G401 (cell line): ENCODE measurements around the gene RRP12. TPM values are rescaled to one million over a fixed set of nuclear protein-coding genes. Genes with fewer than 3 reads are reported as not detected.
"Not testable (repeated sequence)": the region's sequence is repeated elsewhere in the genome, so short reads cannot be mapped to it uniquely, and the experiment has no call there.

ENCODE experiments used
- DNase-seq: peaks from one replicate; pipeline ENCODE4 v3.0.0-alpha.2; 2015; ENCODE audit warnings: low spot score
- in situ Hi-C: cut with HindIII; loops from 2 replicates; pipeline ENCODE4 v1.10.0; 2016; ENCODE audit warnings: low sequenced_read_pairs, mixed read lengths
- total RNA-seq: library from RNA; depleted of rRNA; stranded (reverse); fragments of >200 nt; shearing (Covaris generic); gene quantifications from 2 replicates; pipeline ENCODE4 v1.2.3, GENCODE V29; 2014

The RRP12 gene
- total RNA-seq, 1 experiment from 2014 or later = 35.1 TPM

DNA sequence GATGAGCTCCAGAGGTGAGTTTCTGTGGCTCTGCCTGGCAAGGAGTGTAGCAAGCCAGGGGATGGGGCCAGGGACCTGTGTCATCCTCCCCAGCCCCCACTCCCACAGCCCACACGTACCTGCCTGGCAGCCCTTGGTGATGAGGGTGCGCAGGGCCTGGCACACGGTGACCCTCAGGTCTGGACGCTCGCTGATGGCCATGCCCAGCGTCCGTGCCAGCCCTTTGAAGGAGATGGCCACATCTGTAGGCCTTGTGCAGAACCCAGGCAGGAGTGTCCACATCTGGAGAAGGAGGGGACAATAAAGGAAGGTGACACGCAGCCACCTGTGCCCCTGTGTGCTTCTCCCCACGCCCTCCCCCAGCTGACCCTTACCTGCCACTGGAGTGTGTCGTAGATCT lies 27.7 kb downstream of the RRP12 start:
- in situ Hi-C loops = no loop called here
- DNase-seq = no peak

DNA sequence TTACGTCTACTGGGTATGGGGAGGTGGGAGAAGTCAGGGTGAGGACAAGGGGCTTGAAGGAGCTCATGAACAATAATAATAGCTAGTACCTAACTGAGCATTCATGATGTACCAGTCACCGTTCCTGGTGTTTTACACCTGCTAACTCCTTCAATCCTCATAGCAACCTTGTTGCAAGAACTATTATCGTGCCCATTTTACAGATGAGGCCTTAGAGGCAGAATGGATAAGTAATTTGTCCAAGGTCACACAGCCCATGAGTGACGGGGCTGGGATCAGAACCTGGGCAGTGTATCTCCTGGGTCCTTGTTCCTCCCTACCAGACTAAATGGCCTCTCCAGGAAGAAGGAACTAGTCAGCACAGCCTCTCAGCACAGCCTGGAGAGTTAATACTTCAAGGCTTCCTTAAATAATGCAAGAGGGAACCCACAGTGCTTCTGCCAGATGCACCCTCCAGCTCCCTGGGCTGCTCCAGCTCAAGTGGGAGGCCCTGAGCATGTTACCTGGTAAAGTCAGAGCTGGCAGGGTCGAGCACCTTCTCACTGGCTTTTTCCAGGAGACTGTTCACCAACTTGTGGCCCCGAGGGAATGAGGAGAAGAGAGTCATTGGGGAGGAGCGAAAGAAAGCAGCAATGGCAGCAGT lies 28.8 kb downstream of the RRP12 start:
- in situ Hi-C loops = no loop called here
- no peak for DNase-seq

DNA sequence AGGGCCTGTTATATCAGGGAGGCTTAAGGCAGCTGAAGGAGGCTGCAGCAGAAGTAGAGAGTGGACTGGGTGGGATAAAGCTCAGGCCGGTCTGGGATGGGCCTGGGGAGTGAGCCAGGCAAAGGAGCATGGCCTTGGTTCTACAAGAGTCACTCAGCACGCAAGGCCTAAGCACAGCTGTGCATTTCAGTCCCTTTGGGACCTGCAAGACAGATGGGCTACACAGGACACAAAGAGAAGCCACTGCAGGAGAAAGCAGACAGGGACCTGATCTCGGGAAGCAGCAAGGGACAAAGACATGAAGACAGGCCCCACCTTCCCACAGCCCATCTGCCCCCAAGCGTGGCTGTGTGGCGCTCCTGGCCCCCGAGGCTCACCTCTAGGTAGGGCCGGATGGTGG lies 29.4 kb downstream of the RRP12 start:
- DNase-seq = no peak
- in situ Hi-C loops = no loop called here

DNA sequence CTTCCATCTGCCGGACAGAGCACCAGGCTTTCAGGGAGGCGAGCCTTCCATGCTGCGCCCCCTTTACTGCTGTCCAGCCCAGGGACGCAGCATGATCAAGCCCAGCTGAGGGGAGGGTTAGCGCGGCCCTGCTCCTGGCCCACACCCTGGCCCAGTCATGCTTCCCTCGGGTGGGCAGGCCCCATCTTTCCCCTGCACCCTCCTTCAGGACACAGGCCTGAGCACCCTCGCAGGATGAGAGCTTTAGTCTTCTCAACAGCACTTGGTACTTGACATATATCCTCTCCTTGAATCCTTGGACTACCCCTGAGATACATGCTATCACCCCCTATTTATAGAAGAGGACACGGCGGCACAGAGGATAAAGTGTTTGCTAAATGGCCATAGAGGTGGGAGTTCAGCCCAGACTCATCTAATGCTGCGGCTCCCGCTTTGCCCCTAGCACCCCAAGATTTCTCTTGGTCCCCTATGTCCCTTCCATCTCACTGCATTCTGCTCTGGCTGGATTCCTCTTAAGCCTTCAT lies 34.0 kb downstream of the RRP12 start:
- DNase-seq = no peak
- in situ Hi-C loops = no loop called here

DNA sequence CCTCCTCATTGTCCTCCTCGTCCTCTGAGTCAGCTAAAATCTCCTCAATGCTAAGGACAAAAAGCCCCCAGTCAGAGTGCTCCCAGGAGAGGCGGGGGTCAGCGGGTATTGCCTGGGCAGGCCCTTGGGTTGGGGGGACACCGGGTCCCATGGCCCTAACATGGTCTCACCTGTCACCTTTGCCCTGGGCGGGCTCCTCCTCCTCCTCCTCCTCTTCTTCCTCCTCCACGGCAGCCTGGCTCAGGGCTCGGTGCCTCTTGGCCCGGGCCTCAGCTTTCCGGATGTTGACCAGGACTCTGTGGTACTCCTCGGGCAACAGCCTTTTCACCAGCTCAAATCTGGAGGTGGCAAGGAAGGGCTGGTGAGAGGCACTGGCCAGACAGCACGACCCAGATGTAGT lies 34.6 kb downstream of the RRP12 start:
- in situ Hi-C loops = no loop called here
- DNase-seq = no peak

DNA sequence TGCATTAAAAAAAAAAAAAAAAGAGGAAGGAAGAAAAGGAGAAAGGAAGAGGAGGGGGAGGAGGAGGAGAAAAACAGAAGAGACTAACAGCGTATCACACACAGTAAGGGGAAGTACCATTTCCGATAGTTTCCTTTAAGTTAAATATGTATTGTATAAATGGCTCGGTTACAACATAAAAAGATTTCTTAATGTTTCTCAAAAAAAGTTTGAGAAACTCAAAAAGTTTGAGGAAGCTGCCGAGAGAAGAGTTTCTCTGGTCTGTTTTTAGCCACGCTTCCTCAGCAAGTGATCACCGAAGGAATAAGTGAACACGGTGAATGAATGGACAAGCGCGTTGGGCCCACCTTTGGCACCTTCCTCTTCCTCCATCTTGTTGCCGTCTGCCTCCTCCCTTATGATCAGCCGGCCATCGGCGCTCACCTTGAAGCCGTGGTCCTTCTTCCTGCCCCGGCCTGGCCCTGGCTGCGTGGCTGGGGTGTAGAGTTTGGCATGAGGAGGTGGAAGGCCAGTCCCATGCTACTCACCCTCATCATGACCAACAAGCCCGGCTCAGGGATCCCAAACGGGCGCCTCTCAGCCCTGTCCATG lies 35.3 kb downstream of the RRP12 start:
- in situ Hi-C loops = no loop called here
- no peak for DNase-seq

DNA sequence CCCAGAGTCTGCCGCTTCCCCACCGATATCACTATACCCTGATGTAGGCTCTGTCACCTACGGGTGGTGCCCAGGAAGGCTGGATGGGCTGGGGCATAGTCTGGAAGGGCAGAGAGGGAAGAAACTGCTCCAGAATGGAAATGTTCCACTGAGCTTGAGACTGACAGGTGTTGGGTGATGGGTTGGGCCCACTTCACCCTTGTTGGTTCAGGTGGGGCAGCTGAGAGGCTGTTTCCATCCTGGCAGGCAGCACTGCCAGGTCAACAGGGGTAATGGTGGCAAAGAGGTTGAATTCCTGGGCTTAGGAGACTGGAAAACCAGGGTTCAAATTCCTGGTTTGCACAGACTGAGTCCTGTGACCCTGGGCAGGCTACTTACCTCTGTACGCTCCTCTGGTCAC lies 38.1 kb downstream of the RRP12 start:
- no peak for DNase-seq

DNA sequence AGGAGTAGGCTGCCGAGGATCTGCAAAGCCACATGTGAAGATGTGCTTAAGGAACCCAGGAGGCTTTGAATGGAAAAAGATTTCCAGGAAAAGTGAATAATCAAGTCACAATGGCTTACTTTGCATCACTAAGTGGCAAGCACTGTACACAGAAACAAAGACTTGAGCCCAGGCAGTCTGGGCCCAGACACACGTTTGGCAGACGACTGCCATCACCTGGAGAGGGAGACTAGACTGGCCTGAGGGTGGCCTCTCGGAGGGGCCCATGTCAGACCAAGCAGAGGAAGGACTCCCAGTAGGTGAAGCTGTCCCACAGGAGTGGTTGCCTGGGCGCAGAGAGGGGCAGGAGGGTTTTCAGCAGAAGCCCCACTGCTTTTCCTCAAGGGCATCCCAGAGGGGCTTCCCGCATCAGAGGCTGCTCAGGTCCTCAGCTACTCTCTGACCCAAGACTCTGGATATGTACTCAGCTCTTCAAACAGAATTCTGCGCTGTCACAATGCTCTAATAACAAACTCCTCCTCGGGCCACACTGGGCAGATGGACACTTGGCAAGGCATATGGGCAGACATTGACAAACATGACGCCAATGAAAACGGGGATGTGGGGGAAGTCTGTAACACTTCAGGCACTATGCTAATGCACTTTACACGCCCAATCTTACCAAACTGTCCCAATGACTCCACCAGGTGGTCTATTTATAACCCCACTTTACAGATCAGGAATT lies 38.7 kb downstream of the RRP12 start:
- peak; percentile 9 for DNase-seq
- in situ Hi-C loops = no loop called here

More for the DNA sequence above, 38.1 kb downstream of the RRP12 start:
- in situ Hi-C loops = no loop called here

DNA sequence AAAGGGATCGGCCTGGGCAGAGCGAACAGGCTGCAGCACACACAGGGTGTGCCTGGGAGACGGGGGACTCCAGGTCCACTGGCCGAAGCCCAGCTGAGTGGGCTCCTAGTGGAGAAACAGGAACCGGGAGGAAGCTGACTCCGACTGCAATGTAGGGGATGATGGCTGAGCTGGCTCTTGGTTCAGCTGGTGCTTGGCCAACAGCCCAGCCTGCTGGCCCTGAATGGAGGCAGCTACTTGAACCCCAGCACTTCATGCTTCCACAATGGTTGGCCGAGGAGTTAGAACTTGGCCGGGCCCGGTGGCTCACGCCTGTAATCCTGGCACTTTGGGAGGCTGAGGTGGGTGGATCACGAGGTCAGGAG lies 39.6 kb downstream of the RRP12 start:
- DNase-seq = no peak
- in situ Hi-C loops = no loop called here

DNA sequence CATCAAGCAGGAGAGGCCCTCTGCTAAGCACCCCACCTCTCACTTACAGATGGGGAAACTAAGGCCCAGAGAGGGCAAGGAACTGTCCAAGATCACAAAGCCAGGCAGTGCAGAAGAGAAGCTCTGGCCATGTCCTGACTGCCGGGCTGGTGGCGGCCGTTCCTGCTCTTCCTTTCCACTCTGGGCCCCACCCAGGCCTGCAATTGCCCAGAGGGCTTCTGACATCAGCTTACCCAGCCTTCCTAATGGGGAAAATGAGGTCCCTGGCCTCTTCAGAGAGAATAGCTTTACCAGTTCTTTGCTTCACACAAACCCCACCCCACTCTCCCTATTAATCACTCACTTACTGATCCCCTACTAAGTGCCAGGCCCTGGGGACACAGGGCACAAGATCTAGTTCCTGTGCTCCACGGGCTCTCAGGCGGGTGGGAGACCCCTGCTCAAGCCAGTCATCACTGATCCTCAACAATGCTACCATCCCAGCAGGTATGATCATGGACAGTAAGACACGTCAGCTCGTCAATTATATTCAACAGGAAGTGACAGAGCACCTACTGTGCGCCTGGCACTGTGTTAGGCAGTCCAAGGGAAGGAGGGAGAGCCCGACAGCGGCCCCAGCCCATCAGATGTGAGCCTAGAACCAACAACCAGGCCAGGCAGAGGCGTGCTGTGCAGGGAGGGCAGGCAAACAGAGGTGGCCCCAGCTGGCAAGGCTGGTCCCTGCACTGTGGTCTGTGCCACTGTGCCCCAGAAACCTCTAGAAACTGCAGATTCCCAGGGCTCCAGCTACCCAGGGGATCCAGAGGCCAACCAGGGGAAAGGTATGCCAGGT lies 40.2 kb downstream of the RRP12 start:
- in situ Hi-C loops = no loop called here
- DNase-seq = no peak

DNA sequence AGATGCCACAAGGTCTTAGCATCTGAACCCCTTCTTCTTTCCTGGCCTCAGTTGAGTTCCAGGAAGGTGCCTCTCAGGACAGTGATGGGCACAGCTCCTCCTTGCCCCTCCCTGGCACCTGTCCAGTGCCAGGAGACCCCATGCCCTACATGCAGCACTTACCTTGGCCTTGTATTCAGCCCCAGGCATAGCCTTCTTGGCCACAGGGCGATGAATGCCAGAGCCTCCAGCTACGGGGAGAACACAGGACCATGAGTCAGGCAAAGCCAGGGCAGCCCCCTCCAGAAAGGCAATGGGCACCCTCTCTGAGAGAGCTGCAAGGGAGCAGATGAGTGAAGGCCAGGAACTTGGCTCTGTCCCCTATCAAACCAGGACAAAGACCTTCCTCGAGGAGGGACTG lies 42.4 kb downstream of the RRP12 start:
- DNase-seq = no peak
- in situ Hi-C loops = no loop called here

DNA sequence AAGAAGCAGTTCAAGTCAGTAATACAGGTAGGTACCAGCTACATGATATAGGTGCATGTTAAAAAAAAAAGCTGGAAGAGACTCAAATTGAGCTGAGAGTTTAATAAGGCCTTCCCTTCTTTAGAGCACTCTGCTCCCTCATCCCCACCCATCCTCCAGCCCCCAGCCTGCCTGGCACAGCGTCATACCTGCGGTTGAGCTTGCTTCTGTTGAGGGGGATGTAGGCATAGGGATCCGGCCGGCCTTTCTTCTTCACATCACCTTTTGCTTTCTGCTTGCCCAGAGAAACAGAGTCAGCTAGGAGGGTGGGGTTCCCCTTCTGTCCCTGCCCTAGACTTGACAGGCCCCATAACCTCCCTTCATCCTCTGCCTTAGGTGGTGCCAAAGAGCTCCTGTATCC lies 42.8 kb downstream of the RRP12 start:
- in situ Hi-C loops = no loop called here
- no peak for DNase-seq

DNA sequence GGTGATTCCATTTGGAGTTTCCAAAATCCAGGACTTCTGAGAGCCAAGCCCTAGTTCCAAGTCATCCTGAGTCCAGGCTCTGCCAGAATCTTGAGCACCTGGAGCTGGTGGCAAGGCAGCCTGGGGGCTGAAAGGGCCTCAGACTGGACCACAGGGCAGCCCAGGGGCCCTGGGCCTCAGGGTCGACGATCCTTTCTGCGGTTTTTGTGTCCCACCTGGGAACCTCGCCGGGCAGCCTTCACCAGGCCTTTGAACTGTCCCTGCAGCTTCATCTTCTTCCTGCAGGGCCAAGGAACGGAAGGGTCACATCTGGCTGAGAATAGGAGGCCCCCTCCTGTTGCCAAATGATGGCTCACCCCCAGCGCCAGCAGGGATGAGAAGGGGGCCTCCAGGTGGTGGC lies 44.2 kb downstream of the RRP12 start:
- in situ Hi-C loops = no loop called here
- no peak for DNase-seq

DNA sequence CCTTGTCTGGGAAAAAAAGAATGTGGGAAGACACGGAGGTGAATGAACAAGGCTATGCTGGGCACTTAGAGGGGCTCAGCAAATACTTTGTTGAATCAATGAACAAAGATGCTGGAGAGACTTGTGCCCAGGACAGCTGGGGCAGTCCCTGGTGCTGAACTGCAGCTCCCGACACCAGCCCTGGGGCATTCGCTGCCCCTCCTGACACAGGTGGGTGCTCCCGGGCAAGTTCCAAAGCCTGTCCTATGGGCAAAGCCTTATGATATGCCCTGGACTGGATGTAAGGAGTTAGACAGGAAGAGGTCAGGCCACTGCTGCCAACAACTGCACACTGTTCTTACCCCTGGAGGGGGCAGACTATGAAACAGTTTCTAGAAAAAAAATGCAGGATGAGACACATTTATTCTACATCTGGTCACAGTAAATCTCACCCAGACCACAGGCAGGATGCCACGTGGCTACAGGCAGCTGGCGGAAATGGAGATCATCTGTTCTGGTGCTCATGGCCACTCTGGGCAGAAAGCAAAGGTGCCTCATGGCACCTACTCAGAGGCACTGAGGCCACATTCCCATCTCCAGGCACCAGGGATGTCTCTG lies 44.7 kb downstream of the RRP12 start:
- in situ Hi-C loops = no loop called here
- DNase-seq = no peak

DNA sequence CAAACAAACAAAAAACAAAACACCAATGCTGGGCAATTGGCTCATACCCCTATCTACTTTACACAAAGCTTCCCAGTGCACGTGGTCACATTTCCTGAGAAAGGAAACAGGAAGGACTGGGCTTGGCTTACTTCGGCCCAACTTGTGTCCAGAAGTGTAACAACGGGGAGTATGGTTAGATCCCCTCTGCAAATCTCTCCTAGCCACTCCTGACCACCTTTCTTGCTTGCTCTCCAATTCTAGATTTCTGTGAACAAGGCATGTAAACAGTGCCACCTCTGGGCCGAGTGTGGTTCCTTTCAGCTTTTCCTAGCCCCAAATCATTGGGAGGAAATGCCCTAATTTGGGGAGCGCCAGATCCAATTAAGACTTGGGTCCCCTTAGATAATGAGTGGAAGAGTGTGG lies 45.6 kb downstream of the RRP12 start:
- peak; percentile 40 for DNase-seq
- in situ Hi-C loops = no loop called here

DNA sequence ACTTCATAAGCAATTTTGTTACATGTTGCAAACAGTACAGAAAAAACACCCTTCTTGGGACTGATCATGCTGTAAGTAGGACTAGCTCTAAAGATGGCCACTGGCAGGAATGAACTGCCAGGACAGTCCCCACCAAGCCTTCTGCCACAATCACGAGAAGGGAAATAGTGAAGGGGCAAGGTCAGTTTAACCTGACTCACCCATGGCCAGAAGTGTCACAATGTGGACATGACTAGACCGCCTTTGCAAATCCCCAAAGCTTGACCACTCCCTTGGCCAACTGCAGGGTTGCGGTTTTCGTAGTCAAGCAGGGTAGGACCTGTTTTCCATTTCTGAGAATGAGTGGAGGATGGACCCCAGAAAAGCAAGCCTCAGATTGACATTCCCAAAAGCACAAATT lies 47.2 kb downstream of the RRP12 start:
- in situ Hi-C loops = no loop called here
- no peak for DNase-seq

DNA sequence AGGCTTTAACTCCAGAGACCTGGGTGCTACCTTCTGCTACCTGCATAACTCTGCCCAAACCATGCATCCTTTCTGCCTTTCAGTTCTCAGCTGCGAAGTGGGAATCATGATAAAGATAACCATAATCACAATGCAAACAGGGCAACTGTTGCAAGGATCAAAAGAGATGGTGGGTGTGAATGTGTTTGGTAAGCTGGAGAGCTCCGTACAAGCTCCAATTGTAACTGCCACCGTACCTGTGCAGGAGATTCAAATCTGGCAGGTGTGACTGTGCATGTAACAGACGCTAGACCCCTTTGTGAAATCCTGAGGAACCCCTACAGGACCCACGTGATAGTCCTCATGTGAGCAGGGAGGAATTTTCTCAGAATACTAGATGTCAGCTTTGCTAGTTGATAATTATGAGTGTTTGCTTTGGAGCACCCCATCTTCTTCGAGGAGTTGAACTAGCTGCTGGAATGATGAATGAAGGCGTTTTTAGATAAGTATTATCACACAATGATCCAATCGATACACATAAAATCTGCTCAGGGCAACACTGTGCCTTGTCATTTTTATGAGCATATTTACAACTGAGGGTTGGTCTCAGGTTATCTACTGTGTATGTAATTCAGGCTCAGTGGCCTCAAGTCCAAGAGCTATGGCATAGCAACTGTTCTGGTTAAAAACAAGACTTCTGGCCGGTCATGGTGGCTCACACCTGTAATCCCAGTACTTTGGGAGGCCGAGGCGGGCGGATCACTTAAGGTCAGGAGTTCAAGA lies 51.2 kb downstream of the RRP12 start:
- no peak for DNase-seq
- in situ Hi-C loops = no loop called here

DNA sequence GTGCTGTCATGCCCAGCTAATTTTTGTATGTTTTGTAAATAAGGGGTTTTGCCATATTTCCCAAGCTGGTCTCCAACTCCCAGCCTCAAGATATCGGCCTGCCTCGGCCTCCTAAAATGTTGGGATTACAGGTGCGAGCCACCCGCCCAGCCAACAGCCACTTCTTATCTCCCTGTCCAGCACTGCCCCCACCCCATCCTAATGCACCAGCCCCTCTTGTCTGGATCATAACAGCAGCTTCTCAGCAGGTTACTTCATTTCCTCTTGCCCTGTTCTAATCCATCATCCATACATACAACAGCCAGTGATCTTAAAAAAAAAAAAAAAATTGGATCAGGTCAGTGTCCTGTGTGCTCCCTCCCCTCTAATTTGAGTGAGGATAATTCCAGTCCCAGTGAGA lies 53.8 kb downstream of the RRP12 start:
- DNase-seq = no peak

DNA sequence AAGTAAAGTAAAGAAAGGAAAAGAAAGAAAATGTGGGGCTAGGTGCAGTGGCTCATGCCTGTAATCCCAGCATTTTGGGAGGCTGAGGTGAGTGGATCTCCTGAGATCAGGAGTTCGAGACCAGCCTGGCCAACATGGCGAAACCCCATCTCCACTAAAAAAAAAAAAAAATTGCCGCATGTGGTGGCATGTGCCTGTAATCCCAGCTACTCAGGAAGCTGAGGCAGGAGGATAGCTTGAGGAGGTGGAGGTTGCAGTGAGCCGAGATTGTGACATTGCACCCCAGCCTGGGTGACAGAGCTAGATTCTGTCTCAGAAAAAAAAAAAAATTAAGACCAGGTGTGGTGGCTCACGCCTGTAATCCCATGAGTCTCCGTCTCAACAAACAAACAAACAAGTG lies 57.5 kb downstream of the RRP12 start:
- in situ Hi-C loops, DNase-seq: not testable (repeated sequence)

More for the DNA sequence above, 53.8 kb downstream of the RRP12 start:
- in situ Hi-C loops = no loop called here
